ENCODE data around the gene TMOD1. TPM values are rescaled to one million over a fixed set of nuclear protein-coding genes. Genes with fewer than 3 reads are reported as not detected.

TMOD1 gene
- total and polyA plus RNA-seq, 10 of the 15 experiments (the other 5 are each of a cell fraction or from before 2014, with no cell fraction given): 4.0 to 44.1 (median 15.4) TPM

DNA sequence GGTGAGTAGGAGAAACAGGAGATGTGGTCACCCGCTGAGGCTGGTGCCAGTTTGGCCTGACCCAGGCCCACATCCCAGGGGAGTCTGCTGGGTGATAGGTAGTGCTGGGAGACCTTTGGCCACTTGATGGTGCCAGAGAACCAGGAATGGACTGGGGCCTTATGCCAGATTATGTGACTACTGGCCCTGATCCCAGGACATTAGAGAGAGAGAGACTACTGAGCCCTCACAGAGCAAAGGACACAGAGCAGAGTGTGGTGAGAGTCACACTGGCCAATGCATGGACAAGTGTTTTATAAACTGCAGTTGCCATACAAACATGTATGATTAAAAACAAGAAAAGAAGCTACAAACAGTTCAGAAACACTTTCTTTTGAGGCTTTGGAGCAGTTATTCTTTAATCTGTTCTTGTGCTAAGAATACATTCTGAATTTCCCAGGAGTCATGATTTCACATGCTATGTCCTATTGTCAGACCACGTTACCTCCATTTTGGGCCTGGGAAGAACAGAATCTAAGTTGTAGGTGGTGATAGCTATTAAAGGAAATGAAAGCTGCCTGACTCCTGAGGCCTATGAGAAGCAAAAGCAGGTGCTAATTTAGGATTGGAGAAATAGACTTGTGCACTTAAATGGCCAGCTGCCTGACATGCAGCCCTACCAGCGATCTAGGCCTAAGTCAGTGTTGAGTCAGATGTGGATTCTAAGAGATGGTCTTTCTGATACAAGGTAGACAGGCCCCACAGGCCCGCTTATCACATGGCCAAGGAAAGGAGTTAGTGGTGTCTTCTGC is 32.6 kb upstream of the TMOD1 start (continued):
- no peak for TF ChIP-seq RBBP5 (conservative IDR thresholded peaks at IDR 0.05)
- TF ChIP-seq CHD1 (IDR thresholded peaks at IDR 0.05; ENCODE audit: low read depth, low read length): no peak
- TF ChIP-seq FOXK2 (IDR thresholded peaks at IDR 0.05): no peak
- TF ChIP-seq MEF2A (IDR thresholded peaks at IDR 0.05; ENCODE audit: insufficient read depth, low read depth, low read length): peak; percentile 68; the same call in 1 of the 2 replicates
- 0 out of 2 replicates have a peak, but pooled peaks have one; percentile 20 for TF ChIP-seq CREB1 (IDR thresholded peaks at IDR 0.05; ENCODE audit: low read depth)
- no peak for TF ChIP-seq BCL11A (IDR thresholded peaks at IDR 0.05; ENCODE audit: low read depth, low read length)
- TF ChIP-seq, protein P1, sequence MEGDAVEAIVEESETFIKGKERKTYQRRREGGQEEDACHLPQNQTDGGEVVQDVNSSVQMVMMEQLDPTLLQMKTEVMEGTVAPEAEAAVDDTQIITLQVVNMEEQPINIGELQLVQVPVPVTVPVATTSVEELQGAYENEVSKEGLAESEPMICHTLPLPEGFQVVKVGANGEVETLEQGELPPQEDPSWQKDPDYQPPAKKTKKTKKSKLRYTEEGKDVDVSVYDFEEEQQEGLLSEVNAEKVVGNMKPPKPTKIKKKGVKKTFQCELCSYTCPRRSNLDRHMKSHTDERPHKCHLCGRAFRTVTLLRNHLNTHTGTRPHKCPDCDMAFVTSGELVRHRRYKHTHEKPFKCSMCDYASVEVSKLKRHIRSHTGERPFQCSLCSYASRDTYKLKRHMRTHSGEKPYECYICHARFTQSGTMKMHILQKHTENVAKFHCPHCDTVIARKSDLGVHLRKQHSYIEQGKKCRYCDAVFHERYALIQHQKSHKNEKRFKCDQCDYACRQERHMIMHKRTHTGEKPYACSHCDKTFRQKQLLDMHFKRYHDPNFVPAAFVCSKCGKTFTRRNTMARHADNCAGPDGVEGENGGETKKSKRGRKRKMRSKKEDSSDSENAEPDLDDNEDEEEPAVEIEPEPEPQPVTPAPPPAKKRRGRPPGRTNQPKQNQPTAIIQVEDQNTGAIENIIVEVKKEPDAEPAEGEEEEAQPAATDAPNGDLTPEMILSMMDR (IDR thresholded peaks at IDR 0.05 in 2 of 3, conservative IDR thresholded peaks at IDR 0.05 in 1 of 3; ENCODE audit: control insufficient read depth in 2 of 3, extremely low read depth in 1 of 3, insufficient read depth in 1 of 3, low read depth in 3 of 3, low read length in 3 of 3): peak; percentile 83 to 94 (median 92)
- no peak for TF ChIP-seq ZNF384 (IDR thresholded peaks at IDR 0.05; ENCODE audit: borderline replicate concordance, low read depth, low read length)
- TF ChIP-seq SIX5 (IDR thresholded peaks at IDR 0.05; ENCODE audit: low read depth, low read length, severe bottlenecking): no peak
- no peak for TF ChIP-seq ETV6 (conservative IDR thresholded peaks at IDR 0.05 in 1 of 2, IDR thresholded peaks at IDR 0.05 in 1 of 2; ENCODE audit: borderline replicate concordance in 1 of 2, low read depth in 1 of 2)
- TF ChIP-seq JUNB (IDR thresholded peaks at IDR 0.05): 0 out of 2 replicates have a peak, but pooled peaks have one; percentile 15
- TF ChIP-seq YY1 (IDR thresholded peaks at IDR 0.05; ENCODE audit: low read depth, low read length): peak; percentile 67
- no peak for TF ChIP-seq ZNF217 (IDR thresholded peaks at IDR 0.05)
- no peak for TF ChIP-seq SREBF1 (IDR thresholded peaks at IDR 0.05; ENCODE audit: low read length)
- TF ChIP-seq TCF3 (IDR thresholded peaks at IDR 0.05; ENCODE audit: borderline replicate concordance, insufficient read depth, low read depth, low read length): 0 out of 2 replicates have a peak, but pooled peaks have one; percentile 41
- 0 out of 4 replicates have a peak, but pooled peaks of 1 of the 2 experiments have one; percentile 18 for TF ChIP-seq SRF (IDR thresholded peaks at IDR 0.05; ENCODE audit: low read depth in 2 of 2, low read length in 2 of 2)
- no peak for TF ChIP-seq RELA (IDR thresholded peaks at IDR 0.05; ENCODE audit: borderline replicate concordance, partially characterized antibody)
- TF ChIP-seq SMAD1 (IDR thresholded peaks at IDR 0.05; ENCODE audit: low read depth, partially characterized antibody): no peak
- TF ChIP-seq MTA2 (IDR thresholded peaks at IDR 0.05; ENCODE audit: low read depth): no peak
- TF ChIP-seq HDAC6 (IDR thresholded peaks at IDR 0.05; ENCODE audit: unreplicated experiment): no peak
- no peak for TF ChIP-seq ZBED1 (IDR thresholded peaks at IDR 0.05; ENCODE audit: borderline replicate concordance)
- TF ChIP-seq, protein P2, sequence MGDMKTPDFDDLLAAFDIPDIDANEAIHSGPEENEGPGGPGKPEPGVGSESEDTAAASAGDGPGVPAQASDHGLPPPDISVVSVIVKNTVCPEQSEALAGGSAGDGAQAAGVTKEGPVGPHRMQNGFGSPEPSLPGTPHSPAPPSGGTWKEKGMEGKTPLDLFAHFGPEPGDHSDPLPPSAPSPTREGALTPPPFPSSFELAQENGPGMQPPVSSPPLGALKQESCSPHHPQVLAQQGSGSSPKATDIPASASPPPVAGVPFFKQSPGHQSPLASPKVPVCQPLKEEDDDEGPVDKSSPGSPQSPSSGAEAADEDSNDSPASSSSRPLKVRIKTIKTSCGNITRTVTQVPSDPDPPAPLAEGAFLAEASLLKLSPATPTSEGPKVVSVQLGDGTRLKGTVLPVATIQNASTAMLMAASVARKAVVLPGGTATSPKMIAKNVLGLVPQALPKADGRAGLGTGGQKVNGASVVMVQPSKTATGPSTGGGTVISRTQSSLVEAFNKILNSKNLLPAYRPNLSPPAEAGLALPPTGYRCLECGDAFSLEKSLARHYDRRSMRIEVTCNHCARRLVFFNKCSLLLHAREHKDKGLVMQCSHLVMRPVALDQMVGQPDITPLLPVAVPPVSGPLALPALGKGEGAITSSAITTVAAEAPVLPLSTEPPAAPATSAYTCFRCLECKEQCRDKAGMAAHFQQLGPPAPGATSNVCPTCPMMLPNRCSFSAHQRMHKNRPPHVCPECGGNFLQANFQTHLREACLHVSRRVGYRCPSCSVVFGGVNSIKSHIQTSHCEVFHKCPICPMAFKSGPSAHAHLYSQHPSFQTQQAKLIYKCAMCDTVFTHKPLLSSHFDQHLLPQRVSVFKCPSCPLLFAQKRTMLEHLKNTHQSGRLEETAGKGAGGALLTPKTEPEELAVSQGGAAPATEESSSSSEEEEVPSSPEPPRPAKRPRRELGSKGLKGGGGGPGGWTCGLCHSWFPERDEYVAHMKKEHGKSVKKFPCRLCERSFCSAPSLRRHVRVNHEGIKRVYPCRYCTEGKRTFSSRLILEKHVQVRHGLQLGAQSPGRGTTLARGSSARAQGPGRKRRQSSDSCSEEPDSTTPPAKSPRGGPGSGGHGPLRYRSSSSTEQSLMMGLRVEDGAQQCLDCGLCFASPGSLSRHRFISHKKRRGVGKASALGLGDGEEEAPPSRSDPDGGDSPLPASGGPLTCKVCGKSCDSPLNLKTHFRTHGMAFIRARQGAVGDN (IDR thresholded peaks at IDR 0.05): peak; percentile 77
- TF ChIP-seq BMI1 (IDR thresholded peaks at IDR 0.05; ENCODE audit: borderline replicate concordance): no peak
- no peak for TF ChIP-seq NRF1 (conservative IDR thresholded peaks at IDR 0.05; ENCODE audit: low read depth, low read length)
- no peak for TF ChIP-seq SP1 (IDR thresholded peaks at IDR 0.05; ENCODE audit: low read depth, low read length)
- TF ChIP-seq NR2C2 (IDR thresholded peaks at IDR 0.05; ENCODE audit: borderline replicate concordance, control insufficient read depth, insufficient read length, low read depth): no peak
